NCI-H2081 treated with DMSO at 0.1 percent for 48 hours (cell line): ENCODE data around the gene AMER1.
A peak's percentile ranks its signal among the peaks of the same experiment; 100 is the strongest.
"Not testable (repeated sequence)": the region's sequence is repeated elsewhere in the genome, so short reads cannot be mapped to it uniquely, and the experiment has no call there.

Experiments
- DNase-seq: peaks from one replicate; lab custom pipeline; 2025; lab: John Stamatoyannopoulos, UW

The AMER1 gene

DNA sequence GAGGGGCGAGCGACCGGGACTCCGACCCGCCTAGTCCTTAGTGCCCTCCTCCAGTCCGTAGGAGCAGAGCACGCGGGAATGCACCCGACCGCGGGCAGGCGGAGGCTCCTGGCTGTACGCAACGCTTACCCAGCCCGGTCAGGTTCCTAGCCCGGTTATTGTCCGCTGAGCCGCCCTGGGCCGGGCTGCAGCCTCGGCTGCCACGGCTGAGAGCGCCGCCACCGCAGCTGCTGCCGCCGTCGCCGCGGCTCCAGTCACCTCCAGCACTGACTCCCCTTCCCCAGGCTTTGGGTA is at the start of gene AMER1:
Gene AMER1, minus strand, starts transcription at position 268 of the 294 bp plus-strand sequence. CDS start 12,422 bp downstream, outside the sequence.
- no peak for DNase-seq

DNA sequence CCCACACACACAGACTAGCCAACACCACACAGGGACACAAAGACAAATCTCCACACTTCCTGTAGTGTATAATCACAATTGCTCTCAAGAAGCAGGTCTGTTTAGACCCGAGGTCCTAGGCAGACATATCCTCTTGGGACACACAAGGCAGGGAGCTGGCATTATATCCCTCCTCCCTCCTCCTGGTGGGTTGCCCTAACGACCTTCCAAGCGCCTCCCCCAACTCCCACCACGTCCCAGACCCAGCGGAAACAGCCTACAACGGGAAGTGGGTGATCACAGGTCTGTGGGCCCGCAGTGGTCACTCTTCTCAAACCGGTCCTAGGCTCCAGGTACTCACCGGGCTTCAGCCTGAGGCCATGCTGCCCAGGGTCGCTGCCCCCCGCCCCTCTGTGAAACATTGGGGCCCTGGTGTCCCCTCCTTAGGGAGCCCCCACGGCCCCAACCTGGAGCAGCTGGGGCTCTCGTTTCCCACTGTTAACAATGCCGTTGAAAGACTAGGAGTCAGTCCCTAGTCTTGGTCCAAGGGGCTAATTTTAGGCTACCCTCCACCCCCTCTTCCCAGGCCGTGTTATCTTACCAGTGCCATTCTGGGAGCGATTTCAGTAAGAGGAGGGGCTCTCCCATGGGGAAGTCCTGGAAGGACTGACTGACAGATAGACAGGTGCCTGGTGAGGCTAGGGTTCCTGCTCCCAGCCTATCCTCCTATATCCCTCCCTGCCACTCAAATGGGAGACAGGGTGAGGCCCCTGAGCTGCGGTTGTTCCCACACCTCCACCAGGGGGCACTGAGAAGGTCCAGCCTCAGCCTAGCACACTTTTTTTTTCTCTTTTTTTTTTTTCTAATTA is 24.8 kb upstream of the AMER1 start, which contains the start of gene ASB12:
Gene ASB12, minus strand, starts transcription at position 485 of the 848 bp plus-strand sequence. CDS start 4,957 bp downstream, outside the sequence.
- no peak for DNase-seq

DNA sequence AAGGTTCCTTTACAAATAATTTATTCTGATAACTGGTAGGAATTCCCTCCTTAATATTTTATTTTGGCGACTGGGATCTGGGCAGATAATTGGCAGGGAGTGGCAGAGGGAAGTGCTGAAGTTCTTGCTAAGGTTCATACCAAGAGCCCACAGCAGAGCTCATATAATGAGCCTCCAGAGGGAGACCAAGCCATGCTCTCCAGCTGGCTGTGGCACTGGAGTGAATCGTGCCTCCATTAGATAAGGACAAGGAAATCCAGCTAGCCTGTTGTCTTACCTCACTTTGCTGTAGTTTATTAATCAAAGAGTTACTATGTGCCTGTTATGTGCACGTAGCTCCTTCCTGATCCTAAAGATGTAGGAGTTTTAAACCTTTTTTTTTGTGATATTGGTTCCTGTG is 23.6 kb upstream of the AMER1 start:
- DNase-seq: no peak

DNA sequence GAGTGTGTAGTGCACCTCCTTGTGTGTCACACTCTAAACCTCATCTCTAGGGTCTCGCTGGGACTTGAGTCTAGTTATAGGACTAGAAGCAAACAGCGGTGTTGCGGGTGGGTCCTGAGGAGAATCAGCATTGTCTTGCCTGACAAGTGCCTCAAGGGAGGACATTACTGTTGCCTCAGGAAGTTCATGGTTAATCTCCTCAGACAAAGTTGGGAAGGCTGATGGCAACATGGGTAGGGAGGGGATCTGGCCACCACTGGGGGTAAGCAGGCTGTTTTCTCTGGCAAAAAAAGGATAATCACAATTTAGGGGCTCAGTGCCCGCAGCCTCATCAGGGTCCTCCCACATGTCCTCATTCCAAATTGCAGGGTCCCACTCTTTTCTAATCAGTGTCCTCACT is 12.5 kb upstream of the AMER1 start:
- no peak for DNase-seq

DNA sequence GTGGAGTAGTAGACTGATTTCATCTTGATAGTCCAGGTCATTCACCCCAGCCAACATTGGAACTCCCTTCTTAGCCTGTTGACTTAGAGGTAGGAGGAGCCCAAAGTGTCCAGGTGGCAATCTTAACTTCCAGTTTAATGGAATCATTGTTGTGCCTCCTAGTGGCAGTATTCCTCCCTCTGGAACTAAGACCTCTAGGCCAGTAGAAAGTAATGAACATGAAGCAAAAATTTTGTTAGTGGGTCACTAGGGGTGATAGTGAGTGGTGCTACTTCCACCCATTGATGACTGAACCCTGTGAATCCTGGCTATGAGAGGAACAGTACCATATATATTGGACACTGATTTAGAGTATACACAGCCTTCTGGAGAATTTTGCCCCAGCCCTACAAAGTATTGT is 8.5 kb upstream of the AMER1 start:
- not testable (repeated sequence) for DNase-seq

DNA sequence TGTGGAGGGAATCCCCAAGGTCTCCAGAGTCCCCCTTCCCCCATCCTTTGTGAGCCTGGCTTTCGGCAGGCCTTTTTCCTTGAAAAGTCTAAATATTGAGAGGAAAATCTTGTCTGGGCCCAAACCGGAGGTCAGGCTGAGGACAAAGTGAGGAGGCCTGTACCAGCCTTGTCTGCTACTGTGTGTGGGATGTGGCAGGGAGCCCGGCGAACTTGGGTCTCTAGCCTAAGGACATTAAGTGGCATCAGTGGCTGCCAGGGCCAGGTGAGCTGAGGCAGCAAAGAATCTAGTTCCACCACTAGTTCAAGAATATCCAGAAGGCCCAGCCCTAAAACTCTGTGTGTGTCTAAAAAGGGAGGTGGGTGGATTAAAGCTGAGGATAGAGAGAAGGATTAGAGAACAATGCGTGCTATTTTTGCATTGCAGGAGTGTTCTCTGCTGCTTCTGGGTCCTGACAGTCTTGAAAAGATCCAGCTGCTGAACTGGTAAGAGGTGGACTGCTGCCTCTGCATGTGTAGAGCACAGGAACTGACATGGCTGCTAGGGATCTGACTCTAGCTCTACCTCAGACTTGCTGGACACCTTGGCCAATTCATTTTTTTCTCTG is 1.2 kb upstream of the AMER1 start:
- no peak for DNase-seq

DNA sequence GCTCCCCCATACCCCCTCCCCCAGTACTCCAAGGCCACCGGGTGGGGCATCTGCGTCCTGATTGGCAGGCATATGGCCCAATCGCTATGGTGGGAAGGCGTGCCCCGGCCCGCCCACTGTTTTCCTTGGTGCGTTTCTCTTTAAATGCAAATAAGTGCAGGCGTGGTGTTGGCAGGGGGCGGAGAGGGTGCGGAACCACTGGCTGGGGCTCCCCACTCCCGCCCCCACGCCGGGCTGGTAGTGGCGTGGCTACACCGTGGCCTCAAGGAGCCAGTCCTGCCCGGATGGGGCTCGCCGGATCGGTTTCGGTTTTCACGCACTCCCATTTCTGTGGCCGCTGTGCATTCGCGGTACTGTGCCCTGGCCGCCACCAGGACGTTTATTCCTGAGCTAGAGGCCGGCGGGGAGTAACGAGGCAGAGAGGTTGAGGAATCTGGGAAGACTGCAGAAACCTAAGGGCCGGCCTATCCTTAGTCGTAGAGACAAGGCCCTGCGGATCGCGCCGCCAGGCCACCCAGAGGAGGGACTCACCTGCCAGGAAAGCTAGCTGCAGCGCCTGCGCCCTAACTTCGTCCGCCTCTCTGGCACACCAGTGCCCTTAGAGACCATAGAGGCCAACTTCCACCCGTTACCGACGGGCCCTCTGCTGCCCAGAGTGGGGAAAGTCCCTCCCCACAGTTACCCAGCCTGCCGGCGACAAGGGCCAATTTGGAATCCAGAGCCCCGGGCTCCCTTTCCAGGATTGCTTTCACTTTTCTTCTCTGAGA is 410 bp upstream of the AMER1 start:
- peak; percentile 55 for DNase-seq

DNA sequence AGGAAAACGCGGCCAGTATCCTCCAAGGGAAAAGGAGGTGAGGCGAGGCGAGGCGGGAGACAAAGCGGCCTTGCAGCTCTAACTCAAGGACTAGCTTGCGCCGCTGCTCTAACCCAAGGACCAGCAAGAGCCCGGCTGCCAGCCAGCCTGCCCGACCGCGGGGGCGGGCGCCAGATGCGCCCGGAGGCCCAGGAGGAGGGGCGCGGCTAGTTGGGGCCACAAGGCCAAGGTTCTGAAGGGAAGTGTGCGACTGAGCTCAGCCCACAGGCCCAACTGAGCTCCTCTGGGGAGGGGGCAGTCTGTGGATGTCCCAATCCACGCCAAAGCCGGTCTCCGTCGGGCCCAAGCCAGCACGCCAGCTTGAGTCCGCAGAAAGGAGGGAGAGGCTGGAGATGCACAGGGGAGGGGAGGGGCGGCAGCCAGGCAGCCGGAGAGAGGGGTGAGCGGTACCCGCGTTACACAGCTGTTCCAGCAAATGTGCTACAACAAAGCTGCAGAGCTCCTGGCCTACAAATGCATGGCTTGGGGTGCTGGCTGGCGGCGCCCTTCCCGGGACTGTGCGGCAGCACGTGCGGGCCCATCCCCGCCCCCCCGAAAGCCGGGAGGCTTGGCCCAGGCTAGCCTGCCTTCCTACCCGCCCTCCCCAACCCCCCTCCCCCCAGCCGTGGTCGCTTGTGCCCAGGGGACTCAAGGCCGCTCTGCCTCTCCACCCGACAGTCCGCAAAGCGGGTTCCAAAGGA is 637 bp downstream of the AMER1 start:
- no peak for DNase-seq

DNA sequence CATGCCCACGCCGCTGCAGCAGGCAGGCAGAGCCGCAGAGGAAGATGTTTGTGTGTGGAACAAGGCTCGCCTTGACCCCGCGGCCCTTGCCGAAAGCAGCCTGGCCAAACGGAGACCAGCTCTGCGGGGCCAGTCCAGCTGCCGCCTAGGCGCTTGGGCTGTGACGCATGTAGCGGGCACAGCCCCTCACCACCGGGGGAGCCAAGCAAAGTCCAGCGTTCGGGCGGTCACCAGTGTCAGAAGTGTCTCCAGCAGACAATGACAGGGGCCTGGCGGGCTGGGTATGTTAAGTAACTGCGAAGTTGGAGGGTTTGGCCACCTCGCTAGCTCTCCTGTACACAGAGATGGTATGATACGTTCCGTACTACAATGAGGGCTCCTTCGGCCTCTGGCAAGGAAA is 1.3 kb downstream of the AMER1 start:
- no peak for DNase-seq

DNA sequence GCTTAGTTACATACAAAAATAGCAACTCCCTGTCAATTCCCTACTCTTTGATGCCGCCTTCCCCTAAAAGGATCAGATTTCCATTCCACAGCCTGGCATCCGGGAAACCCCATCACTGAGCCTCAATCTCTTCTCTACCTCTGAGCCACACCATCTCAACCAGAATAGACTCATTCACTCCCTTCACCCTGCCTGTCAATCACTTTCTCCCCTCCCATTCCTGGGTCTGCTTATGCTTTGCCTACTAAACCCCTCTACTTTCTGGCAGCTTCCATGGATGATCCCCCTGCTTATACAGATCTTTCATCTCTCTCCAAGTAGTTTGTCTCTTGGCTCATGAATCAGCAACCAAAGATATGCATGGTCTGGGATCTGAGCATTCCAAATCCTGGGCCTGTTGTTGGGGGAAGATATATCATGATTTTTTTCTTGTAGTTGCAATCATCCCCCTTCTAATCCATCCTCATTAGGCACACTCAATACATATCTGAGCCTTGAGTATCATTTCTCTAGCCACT is 2.6 kb downstream of the AMER1 start:
- DNase-seq: no peak

DNA sequence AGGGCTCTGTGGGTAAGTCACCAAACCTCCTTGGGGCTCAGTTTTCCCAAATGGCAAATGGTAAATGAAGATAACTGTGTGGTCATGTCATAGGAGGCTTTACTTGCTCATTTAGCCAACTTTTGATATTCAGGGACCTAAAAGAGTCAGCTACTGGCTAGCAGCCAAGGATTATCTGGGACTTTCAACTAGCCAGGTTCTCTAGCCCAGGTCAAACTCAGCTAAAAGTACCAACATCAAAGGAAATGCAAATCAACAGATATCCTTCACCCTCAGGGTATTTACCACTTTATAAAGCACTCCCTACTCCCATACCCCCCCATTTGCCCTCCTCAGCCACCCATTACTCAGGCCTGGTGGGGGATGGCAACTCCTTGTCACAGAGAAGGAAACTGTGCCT is 7.5 kb downstream of the AMER1 start:
- DNase-seq: no peak

DNA sequence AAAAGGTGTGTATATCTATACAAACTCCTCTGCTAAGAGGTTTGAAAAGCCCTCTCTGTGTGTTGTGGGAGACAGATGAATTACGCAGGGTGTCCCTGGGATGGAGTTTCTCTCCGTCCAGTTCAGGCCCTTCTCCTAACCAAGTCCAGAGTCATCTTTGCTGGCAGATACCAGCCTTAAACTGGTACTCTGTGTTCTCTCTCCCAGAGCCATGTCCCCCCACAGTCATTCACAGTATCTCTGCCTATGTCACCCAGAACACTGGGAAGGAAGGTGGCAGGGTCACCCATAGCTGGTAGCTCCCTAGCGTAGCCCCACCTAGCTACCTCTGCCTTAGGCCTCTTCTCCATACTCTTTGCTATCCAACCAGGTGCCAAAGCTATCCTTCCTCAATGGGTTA is 8.9 kb downstream of the AMER1 start:
- no peak for DNase-seq

DNA sequence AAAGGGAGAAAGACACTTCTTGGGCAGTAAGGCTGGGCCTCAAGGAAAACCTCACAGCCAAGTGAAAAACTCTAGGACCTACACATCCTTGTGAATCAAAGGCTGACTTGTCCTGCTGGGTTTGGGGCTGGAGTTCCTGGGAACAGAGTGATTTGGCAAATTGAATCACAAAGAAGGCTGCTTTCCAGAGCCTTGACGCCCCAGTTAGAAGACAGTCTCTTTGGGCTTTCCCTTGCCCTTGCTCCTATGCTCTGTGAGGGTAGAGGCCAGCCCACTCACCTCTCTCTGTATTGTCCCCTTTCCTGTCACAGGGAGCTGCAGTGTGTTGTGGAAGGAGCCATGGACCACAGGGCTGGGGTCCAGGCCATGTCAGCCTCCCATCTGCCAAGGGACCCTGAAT is 9.6 kb downstream of the AMER1 start:
- DNase-seq: no peak

DNA sequence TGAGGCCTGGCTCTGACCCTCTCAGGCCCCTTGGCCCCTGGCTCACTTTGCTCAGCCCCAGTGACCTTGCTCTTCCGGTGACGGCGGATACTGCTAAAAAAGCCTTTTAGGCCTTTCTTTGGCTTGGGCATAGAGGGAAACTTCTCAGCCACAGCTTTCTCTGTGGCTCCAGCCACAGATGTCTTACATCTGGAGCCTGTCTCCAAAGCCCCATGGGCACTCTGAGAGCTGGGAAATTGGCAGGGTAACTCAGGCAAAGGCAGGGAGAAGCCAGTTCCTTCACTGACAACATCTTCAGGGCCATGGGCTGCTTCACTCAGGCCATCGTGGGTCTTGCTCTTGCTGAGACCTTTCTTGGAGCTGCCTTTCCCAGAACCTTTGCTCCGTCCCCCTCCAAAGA is 12.8 kb downstream of the AMER1 start:
- DNase-seq: no peak

DNA sequence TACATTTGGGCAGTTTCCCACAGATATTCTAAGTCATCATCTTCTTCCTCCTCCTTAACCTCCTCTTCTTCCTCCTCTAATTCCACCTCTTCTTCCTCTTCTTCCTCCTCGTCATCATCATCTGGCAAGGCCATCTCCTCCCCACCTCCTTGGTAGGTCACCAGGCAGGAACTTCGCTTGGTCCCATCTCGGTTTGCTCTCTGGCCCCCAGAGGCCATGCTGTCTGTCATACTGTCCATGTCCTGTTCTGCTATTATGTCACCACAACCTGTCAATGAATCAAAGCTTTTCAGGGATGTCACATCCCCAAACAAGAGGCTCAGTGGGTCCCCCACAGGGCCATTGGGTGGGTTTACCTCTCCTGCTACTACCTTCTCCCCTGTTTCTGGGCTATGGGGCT is 13.5 kb downstream of the AMER1 start:
- DNase-seq: no peak

DNA sequence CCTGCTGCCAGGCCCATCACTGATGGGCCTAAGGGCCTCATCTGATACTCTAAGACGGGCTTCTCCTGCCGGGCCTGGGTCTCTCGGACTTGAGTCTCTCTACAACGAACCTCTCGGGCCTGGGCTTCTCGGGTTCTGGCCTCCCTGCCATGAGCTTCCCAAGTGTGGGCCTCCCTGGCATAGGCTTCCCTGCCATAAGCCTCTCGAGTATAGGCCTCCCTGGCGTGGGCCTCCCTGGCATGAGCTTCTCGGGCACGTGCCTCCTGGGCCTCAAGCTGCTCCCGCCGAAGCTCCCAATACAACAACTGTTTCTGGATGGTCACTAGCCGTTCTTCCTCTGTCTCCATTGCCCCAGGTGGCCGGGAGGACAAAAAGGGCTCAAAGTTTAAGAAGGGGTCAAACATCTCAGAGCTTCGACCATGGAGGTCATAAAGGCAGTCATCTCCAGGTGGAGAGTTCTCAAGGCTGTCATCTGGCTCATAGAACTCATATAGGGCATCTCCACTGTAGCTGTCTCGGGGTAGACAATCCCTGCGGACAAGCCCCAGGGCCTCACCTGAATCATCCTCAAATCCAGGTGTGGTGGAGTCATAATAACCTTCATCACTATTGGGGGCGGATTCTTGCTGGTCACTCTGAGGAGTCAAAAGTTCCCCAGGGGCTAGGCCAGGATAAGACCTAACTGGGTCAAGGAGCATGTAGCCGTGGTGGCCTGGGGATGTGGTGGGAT is 14.1 kb downstream of the AMER1 start:
- no peak for DNase-seq

DNA sequence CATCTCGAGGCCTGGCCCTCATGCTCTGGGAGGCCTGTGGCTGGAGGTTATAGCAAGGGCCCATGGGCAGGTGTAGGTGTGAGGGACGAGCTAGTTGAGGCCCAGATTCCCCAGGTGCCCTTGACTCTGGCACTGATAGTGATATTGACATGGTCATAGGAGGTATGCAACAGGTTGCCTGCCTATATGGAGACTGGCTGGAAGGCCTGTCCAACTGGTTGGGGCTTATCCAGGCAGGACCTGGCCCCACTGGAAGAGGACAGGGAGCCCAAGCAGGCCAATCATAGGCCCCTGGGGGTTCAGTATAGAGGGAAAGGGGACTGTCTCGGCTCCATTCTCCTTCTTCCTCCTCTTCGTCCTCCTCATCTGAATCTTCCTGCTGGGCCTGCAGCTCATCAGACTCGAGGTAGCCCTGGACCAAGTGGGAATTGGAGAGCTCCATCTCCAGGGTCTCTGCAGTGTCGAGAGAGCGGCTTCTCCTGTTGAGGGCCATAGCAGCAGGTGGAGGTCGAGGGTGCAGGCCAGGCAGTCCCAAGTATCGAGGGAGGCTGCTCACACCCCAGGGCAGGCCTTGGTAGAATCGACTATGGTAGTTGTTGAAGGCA is 15.3 kb downstream of the AMER1 start:
- no peak for DNase-seq

DNA sequence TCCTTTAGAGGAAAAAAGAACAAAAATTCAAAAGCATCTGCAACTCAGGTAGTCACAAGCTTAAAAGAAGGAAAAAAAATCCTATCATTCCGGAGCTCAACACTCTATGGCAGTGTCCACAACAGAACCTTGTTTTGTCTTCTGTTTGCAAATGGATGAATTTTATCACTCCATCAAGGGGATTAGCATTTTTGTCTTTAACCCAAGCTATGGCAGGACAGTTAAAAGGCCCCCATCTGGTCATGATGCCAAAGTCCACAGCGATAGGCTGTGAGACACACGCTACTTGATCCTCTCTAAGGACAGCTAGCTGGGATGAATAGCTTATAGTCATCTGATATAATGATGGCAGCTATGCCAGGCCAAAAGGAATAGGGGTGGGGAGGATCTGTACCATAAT is 16.6 kb downstream of the AMER1 start:
- DNase-seq: no peak

DNA sequence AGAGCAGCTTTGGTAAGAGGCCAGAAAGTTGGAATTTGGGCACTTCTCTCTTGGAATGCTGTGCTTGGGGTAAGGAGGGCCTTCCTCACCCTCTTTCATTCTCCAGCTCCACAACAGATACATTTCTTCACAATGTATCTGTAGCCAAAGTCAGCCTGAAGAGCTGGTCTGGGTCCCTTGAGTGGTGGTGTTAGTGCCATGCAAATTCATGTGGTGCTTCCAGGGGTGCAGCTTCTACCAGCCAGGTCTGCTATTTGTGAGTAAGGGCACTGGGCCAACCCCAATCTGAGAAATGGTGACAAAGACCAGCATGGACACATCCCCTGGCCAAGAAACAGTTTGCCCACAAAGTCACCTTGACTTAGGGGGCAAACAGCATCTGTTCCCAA is 17.8 kb downstream of the AMER1 start:
- DNase-seq: no peak

DNA sequence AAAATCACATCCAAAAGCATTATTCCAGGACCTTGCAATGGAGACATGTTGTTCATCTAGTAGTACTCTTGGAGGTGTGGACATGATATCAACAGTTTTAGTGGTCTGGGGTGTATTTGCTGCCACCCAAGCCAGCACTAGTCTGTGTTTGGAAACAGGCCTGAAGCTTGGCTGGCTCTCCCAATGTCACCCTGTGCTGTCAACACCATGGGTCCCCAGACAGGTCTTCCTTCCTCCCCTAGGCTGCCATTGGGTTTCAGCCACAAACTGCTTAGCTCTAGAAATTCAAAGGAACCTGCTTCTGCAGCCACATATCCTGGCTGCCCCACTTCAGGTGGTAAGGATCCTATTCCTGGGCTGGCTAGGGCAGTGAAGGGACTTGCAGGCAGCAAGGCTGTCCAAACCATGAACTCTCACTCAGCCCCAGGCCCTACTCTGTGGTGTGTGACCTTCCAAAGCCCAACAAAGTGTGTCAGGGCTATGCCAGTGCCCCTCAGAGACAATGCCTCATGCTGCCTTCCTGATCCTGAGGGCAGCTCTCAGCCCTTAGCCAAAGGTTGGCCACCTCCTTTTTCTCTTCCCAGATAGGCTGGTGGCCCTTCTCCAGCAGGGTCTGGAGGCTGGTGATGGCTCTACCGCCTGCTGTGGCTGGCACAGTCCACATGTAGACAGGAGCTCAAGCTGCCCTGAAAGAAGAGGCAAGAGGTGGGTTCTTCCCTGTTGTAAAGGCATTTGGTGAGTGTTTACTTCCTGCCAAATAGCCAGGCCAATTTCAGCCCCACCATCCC is 18.3 kb downstream of the AMER1 start:
- no peak for DNase-seq
